Body of pancreas (tissue), 4 donors: Measurements from ENCODE around the gene TCTN1.

Experiments
- POLR2A ChIP-seq, 3 donors: fragments of 450-650 bp; IDR thresholded peaks; one replicate each; pipeline ENCODE4 v1.6.1; 2016; ENCODE audit warnings: antibody characterized with exemption in 3 of 3, mild to moderate bottlenecking in 2 of 3
- TF ChIP-seq, protein P1 (sequence below), 7 experiments: fragments of 450-650 bp in 4 of 7; fragments of 200-600 bp in 3 of 7; sonication (generic) in 3 of 7; IDR thresholded peaks; one replicate each; pipeline ENCODE4 v1.5.1; 2016 to 2019; ENCODE audit warnings: antibody characterized with exemption in 7 of 7

DNA sequence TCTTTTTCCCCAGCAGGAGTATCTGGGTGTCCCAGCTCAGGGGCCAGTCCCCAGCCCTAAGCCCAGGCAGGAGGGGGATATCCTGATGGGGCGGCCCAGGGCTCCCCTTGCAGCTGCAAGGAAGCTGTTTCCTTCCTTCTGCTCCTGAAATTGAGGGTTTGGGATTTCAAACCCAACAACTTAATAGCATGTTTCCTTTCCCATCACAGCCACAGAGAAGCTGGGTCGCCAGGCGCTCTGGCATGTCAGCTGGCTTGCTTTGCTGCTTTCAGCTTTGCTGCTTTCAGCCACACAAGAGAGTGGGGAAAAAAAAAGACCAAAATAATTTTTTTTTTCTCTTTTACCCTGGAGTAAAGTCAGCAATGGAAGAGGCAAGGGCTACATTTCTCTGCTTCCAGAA is 44.9 kb downstream of the TCTN1 start:
- TF ChIP-seq, protein P1, sequence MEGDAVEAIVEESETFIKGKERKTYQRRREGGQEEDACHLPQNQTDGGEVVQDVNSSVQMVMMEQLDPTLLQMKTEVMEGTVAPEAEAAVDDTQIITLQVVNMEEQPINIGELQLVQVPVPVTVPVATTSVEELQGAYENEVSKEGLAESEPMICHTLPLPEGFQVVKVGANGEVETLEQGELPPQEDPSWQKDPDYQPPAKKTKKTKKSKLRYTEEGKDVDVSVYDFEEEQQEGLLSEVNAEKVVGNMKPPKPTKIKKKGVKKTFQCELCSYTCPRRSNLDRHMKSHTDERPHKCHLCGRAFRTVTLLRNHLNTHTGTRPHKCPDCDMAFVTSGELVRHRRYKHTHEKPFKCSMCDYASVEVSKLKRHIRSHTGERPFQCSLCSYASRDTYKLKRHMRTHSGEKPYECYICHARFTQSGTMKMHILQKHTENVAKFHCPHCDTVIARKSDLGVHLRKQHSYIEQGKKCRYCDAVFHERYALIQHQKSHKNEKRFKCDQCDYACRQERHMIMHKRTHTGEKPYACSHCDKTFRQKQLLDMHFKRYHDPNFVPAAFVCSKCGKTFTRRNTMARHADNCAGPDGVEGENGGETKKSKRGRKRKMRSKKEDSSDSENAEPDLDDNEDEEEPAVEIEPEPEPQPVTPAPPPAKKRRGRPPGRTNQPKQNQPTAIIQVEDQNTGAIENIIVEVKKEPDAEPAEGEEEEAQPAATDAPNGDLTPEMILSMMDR (IDR thresholded peaks at IDR 0.05), result no peak
- TF ChIP-seq POLR2A (IDR thresholded peaks at IDR 0.05), result no peak
